Measurements from ENCODE around the gene FGD5. TPM values are rescaled to one million over a fixed set of nuclear protein-coding genes. Genes with fewer than 3 reads are reported as not detected.

The FGD5 gene
- total and polyA plus RNA-seq, 2 donors from 2014 or later = 18.7 to 40.1 TPM

GRCh38 chr3:14795996-14796395, 22.8 kb upstream of the FGD5 start:
- Histone ChIP-seq H3K9me3 (ENCODE audit: control insufficient read depth in 2 of 3, insufficient read depth in 1 of 3, low read length in 3 of 3) (no peaks in the 10 kb centered on the region), H3K27me3 (ENCODE audit: control insufficient read depth, insufficient read depth, low read length) (no peaks in the 10 kb centered on the region), H3K36me3 (ENCODE audit: control insufficient read depth in 2 of 3, insufficient read depth in 3 of 3, low read length in 3 of 3) (no peaks in the 10 kb centered on the region), H3K4me3 (ENCODE audit: low read length in 3 of 3) (no peak overlapping the region), H3K27ac (ENCODE audit: low read depth in 2 of 2, low read length in 2 of 2) (no peak overlapping the region), H3K9ac (ENCODE audit: low read length in 3 of 3) (no peak overlapping the region), H3K4me1 (ENCODE audit: control insufficient read depth in 2 of 3, insufficient read depth in 2 of 3, low read depth in 1 of 3, low read length in 3 of 3) (peaks cover 0 to 17% (median 10%) of the 10 kb centered on the region in 3 donors)
- no peak for TF ChIP-seq CTCF (IDR thresholded peaks at IDR 0.05; ENCODE audit: borderline replicate concordance, extremely low read depth, insufficient read depth)
- intact Hi-C loops (cut with DNase I) = loop anchor here (10.0 kb wide), 1 partner anchor 119 kb away; no protein-coding TSS in a partner anchor
- DNase-seq = peak in 2 of 5 donors; percentile 1 to 11
- no peak for FAIRE-seq

- Histone ChIP-seq H3K9ac (ENCODE audit: low read length in 3 of 3) (no peak overlapping the region), H3K27me3 (ENCODE audit: control insufficient read depth, insufficient read depth, low read length) (no peaks in the 10 kb centered on the region), H3K4me1 (ENCODE audit: control insufficient read depth in 2 of 3, insufficient read depth in 2 of 3, low read depth in 1 of 3, low read length in 3 of 3) (peaks cover 0 to 15% (median 15%) of the 10 kb centered on the region in 3 donors), H3K4me3 (ENCODE audit: low read length in 3 of 3) (no peak overlapping the region), H3K27ac (ENCODE audit: low read depth in 2 of 2, low read length in 2 of 2) (no peak overlapping the region), H3K36me3 (ENCODE audit: control insufficient read depth in 2 of 3, insufficient read depth in 3 of 3, low read length in 3 of 3) (no peaks in the 10 kb centered on the region), H3K9me3 (ENCODE audit: control insufficient read depth in 2 of 3, insufficient read depth in 1 of 3, low read length in 3 of 3) (no peaks in the 10 kb centered on the region)
- no peak for TF ChIP-seq CTCF (IDR thresholded peaks at IDR 0.05; ENCODE audit: borderline replicate concordance, extremely low read depth, insufficient read depth)
- no peak for FAIRE-seq
- intact Hi-C loops (cut with DNase I) = loop anchor here (10.0 kb wide), 1 partner anchor 118 kb away; no protein-coding TSS in a partner anchor
- DNase-seq = peak in 4 of 5 donors; percentile 30 to 62 (median 42)
These were observed 22.2 kb upstream of the FGD5 start for GRCh38 chr3:14796403-14797077.

GRCh38 chr3:14797731-14798130, 21.0 kb upstream of the FGD5 start:
- Histone ChIP-seq H3K36me3 (ENCODE audit: control insufficient read depth in 2 of 3, insufficient read depth in 3 of 3, low read length in 3 of 3) (no peaks in the 10 kb centered on the region), H3K27me3 (ENCODE audit: control insufficient read depth, insufficient read depth, low read length) (no peaks in the 10 kb centered on the region), H3K9me3 (ENCODE audit: control insufficient read depth in 2 of 3, insufficient read depth in 1 of 3, low read length in 3 of 3) (no peaks in the 10 kb centered on the region), H3K4me1 (ENCODE audit: control insufficient read depth in 2 of 3, insufficient read depth in 2 of 3, low read depth in 1 of 3, low read length in 3 of 3) (peaks cover 0 to 21% (median 20%) of the 10 kb centered on the region in 3 donors), H3K9ac (ENCODE audit: low read length in 3 of 3) (no peak overlapping the region), H3K4me3 (ENCODE audit: low read length in 3 of 3) (no peak overlapping the region), H3K27ac (ENCODE audit: low read depth in 2 of 2, low read length in 2 of 2) (no peak overlapping the region)
- FAIRE-seq = no peak
- peak in 2 of 5 donors; percentile 7 to 24 for DNase-seq
- intact Hi-C loops (cut with DNase I) = loop anchor here (10.0 kb wide), 1 partner anchor 117 kb away; no protein-coding TSS in a partner anchor
- no peak for TF ChIP-seq CTCF (IDR thresholded peaks at IDR 0.05; ENCODE audit: borderline replicate concordance, extremely low read depth, insufficient read depth)

Data from kidney (tissue), 14 donors.